Eye (tissue), 1 donor: ENCODE data around the gene TP73.
A peak's percentile ranks its signal among the peaks of the same experiment; 100 is the strongest.

Experiments
- DNase-seq: peaks from one replicate; pipeline ENCODE4 v3.0.0-alpha.2; 2015

TP73 gene

DNA sequence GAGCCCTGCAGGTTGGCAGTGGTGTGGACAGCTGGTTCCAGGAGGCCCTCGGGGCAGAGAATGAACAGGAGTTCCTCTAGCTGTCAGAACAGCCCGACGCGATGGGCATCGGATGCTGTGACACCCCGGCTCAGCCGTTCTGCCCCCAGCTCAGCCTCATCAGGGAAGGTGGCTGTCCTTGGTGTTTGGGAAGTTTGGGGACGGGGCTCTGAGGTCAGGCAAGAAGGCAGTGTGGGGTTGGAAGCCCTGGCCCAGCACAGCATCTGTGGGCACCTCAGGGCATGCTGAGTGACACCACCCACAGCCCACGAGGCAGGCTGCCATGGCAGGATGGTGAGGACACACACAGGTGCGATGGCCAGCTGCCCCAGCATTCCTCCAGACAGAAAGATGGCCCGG is 59.1 kb downstream of the TP73 start:
- no peak for DNase-seq

DNA sequence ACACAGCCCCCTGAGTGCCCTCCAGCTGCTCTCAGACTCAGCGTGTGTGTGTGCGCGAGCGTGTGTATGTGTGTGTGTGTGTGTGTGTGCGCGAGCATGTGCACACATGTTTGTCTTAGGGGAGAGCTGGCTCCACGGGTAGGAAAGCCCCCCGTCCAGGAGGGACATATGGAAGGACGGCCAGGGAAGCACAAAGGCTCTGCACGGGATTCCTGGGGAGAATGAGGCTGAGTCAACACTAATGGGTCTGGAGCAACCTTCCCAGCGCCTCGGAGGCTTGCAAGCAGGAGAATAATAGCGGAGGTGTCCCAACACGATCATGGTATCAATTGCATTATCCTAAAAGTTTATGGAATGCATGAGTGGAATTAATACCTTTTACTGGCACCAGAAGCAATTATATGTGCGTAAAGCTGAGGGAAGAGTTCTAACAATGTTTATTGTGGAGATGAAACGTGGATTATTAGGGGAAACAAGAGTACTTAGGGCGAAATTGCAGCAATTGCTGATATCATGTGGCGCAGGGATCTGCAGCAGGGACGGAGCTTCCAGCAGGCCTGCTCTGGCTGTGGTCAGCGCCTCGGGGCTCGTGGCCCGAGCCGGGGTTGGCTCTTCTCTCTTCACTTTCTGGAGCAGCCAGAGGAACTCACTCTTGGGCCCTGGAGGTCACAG is 59.6 kb downstream of the TP73 start:
- DNase-seq = no peak

DNA sequence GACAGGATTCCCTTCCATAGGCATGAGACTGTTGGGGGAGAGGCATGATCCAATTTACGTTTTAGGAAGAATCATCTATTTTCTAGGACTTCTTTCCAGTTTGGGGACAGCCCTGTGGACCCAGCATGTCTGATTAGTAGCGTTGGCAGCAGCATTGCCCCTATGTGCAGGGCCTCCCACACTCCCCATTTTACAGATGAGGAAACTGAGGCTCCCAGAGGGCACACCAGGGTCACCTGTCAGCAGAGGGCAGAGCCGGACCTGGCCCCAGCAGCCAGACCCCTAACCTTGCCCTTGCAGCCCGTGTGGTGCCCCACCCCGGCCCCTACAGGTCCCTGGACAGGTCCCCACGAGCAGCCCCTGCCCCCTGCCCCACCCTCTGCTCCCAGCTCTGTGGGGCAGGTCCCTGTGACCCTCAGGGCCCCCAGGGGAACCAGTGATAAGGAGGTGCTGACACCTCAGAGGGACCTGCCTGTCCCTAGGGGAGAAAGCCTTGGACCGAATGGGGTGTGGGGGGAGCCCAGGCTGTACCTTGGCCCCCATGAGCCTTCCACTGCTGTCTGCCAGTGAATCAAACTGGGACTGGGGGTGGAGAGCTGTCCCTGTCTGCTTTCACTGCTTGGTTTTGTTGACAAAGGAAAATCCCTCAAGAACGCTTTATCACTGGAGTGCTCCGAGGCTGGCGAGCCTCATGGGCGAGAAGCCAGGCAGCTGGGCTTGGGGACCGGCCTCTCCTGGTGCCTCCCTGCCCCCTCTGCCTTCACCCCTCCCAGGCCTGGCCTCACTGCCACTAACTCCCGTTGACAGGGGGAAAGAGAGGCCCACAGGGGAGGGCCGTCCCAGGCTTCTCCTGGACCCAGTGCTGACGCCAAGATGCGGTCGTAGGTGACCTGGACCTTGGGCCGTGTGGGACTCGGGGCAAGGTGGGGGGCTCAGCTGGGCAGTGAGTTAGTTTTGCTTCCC is 60.5 kb downstream of the TP73 start:
- DNase-seq = no peak

DNA sequence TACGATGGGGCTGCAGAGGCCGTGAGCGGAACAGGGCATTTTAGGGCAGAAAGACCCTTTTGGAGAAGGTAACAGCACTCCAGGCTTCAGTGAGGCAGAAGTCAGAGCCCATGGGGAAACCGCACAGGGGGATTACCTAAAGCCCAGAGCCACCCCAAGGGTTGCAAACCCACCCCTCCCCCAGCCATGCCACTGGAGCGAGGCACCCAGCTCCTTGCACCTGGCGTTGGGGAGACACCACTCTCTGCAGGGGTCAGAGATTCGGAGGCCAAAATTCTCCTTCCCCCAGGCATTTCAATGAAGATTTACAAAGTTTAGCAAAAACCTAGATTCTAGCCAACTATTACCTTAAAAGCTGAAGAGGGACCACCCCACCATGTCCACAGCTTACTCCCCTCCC is 61.5 kb downstream of the TP73 start:
- DNase-seq = no peak

DNA sequence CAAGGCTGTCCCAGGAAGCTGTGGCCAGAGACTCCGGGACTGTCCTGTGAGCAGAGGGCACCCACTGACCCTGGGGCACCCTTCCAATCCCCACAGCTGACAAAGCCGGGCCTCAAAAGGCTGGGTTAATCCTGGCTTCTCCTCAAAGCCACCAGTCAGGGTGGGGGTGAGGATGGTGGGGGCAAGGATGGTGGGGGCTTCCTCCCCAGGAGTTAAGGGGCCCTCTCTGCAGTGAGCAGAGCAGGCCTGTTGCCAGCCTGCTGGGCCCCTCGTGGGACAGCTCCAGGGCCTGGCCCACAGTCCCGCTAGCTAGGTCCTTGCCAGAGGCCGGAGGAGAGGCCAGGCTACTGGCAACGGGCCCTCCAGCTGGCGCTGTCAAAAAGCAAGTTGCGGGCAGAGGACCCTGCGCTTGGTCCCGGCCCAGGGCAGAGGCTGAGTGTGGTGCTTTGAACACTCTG is 62.0 kb downstream of the TP73 start:
- DNase-seq = no peak

DNA sequence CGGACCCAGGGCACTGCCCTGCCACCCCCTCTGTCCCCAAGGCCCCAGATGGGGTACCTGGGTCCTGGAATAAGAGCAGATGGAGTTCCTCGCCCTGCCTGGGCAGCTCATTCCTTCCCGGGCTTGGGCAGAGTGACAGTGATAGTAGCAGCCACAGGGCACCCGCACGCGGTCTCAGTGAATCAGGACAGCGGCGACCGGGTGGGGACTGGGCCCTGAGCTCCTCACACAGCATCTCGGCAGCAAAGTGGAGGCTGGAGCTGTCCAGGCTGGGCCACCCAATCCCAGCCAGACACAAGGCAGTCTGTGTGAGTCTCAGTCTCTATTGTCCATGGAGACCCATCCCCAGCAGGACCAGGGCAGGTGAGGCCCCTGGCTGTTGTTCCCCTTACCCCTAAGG is 62.5 kb downstream of the TP73 start:
- DNase-seq = no peak

DNA sequence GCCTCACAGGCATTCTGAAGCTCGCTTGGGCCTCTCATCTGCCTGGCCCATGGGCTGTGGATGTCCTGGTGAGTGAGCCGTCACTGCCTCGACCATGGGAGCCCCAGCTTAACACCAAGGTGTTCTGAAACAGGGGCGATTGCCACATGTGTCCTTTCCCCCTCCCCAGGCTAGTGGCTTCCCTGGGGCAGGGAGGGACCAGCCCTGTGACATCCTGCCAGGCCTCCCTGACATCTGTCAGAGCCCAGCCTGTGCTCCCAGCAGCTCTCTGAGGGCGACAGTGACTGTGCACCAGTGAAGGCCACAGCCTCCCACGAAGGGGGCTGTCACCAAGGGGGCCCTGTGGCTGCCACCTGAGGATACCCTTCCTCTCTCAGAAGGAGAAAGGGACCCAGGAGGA is 64.0 kb downstream of the TP73 start:
- DNase-seq = no peak

DNA sequence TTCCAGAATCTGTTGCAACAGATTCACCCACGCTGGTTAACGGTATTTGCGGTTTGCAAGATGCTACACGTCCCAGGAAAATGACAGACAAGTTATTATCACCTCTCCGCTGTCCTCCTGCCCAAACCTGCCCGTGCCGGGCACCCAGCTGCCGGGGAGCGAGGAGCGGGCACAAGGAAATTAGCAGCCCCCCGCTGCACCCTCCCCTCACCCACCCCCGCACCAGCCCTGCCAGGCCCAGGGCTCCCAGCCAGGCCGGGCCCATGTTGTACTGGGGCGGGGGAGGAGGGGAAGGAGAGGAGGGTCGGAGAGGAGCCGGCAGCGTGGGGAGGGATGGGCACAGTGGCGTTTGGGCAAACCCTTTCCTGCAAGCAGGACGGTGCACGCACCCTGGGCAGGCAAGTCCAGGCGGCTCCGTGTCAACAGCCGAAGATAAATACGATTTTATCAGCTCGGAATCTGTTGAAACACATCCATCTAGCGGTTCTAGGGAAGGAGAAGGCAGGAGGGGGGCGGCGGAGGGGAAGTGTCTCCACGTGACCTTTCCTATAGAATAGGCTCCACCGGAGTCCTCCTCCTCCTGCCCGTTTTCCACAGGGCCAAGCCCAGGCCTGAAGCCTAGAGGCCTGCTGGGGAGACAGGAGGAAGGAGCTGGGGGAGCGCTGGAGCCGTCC is 64.9 kb downstream of the TP73 start:
- DNase-seq = peak; percentile 69

DNA sequence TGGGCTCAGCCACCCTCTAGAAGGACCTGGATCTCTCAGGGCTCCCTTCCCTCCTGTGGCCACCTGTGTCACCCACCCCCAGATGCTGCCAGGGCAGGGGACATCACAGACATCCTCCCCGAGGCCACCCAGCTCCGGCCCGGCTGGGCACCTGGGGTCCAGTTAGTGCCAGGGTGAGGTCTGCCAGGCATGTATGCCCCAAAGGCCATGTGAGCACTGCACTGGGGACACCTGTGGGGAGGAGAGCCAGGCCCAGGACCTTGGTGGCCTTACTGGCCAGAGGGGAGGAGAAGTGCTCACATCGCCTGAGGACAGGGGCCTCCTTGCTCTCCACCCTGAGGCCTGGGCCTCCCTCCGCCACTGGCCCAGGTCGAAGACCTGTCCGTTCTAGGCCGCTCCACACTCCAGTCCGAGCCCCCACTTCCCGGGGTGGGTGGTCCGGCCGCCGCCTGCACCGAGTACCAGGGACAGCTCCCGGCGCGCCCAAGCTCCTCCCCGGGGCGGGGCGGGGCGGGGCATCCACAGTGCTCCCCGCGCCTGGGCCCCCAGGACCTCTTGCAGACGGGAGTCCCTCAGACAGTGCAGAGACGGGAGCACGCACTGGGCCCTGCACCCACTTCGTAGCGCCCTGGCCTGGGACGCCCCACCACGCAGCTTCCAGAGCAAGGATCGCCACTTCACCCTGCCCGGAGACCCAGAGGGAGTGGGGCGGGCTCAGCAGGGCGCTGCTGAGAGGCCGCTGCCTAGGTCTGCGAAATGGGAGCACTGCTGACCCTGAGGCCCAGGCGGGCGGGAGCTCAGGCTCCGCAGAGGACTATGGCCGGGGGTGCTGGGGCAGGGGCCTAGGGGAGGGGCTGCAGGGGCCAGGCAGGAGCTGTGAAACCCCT is 65.6 kb downstream of the TP73 start:
- DNase-seq = peak; percentile 80

DNA sequence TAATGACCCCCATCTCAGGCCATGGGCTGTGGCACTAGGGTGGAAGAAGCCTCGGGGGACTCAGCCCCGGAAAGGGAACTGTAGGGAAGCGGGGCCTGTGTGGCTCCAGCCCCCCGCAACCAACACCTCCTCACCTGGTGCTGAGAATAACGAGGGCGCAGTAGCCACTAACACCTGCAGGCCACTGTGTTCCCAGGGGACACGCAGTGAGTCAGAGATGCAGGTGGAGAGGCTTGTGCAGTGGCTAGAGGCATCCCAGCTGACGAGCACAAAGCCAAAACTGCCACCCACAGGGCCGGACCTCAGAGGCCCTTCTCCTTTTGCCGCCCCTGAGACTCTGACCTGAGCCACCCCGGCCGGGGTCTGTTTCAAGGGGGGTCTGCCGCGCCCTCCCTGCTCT is 66.4 kb downstream of the TP73 start:
- DNase-seq = no peak

DNA sequence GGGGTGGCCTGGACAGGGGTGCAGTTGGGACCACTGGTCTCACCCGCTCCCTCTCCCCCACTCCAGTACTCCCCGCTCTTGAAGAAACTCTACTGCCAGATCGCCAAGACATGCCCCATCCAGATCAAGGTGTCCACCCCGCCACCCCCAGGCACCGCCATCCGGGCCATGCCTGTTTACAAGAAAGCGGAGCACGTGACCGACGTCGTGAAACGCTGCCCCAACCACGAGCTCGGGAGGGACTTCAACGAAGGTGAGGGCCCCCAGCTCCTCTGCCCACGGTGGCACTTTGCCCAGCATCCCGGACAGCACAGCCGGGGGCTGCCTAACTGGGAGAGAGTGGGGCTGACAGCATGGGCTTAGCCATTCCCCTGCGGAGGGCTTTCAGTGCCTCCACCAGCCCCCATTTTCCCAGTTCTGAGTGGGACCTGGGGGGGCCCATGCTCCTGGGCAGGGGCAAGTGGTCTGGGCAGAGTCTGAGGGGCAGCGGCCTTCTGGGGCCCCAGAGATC is 69.7 kb downstream of the TP73 start:
- DNase-seq = no peak

DNA sequence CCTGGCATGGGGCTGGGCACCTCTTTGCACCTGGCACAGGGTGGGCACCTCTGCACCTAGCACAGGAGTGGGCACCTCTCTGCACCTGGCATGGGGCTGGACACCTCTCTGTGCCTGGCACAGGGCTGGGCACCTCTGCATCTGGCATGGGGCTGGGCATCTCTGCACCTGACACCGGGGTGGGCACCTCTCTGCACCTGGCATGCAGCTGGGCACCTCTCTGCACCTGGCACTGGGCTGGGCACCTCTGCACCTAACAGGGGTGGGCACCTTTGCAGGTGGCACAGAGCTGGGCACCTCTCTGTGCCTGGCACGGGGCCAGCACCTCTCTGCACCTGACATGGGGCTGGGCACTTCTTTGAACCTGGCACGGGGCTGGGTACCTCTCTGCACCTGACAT is 70.5 kb downstream of the TP73 start:
- no peak for DNase-seq

DNA sequence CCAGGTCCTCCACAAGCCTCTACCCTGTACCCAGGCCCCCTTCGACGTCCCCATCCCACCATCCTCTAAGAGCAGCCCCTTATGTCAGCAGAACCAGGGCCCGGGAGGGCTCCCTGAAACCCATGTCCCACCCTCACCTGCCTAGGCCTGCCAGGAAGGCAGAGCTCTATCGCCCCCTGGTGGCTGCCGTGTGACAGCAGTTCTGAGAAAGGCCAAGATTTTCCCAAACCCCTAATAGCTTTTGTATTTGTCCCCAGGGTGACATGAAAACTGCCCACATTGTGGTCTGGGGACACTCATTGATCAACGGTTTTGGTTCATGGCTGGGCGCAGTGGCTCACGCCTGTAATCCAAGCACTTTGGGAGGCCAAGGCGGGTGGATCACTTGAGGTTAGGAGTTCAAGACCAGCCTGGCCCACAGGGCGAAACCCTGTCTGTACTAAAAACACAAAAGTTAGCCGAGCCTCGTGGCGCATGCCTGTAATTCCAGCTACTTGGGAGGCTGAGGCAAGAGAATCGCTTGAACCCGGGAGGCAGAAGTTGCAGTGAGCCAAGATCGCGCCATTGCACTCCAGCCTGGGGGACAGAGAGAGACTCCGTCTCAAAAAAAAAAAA is 72.2 kb downstream of the TP73 start:
- DNase-seq = peak; percentile 91

DNA sequence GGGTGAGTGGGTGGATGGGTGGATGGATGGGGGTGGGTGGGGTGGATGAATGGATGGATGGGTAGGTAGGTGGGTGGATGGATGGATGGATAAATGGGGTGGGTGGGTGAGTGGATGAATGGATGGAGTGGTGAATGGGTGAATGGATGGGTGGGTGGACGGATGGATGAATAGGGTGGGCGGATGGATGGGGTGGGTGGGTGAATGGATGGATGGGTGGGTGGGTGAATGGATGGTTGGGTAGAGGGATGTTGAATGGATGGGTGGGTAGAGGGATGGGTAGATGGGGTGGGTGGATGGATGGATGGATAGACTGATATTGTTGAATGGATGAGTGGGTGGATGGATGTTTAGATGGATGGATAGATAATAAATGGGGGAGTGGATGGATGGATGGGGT is 73.0 kb downstream of the TP73 start:
- no peak for DNase-seq

DNA sequence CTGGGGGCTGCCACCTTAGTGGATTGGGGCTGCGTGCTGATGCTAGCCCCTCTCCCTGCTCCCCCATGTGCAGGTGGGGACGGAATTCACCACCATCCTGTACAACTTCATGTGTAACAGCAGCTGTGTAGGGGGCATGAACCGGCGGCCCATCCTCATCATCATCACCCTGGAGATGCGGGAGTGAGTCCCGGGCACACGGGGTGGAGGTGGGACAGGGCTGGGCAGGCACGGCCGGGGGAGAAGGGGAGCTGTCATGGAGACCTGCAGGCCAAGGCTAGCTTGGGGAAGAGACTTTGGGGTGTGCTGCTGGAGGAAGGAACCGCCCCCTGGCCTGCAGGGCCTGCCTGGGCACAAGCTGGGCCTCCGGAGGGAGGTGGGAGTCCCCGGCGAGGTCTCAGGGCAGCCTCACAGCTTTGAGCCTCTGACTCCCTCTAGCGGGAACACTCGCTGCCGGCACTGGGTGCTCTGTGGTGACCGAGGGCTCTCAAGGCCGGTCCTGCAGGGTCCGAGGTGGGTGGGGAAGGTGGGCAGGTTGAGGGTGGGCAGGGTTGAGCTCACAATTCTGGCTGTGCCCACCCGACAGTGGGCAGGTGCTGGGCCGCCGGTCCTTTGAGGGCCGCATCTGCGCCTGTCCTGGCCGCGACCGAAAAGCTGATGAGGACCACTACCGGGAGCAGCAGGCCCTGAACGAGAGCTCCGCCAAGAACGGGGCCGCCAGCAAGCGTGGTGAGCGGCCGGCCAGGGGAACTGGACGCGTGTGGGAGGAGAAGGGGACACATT is 74.9 kb downstream of the TP73 start:
- DNase-seq = peak; percentile 66

DNA sequence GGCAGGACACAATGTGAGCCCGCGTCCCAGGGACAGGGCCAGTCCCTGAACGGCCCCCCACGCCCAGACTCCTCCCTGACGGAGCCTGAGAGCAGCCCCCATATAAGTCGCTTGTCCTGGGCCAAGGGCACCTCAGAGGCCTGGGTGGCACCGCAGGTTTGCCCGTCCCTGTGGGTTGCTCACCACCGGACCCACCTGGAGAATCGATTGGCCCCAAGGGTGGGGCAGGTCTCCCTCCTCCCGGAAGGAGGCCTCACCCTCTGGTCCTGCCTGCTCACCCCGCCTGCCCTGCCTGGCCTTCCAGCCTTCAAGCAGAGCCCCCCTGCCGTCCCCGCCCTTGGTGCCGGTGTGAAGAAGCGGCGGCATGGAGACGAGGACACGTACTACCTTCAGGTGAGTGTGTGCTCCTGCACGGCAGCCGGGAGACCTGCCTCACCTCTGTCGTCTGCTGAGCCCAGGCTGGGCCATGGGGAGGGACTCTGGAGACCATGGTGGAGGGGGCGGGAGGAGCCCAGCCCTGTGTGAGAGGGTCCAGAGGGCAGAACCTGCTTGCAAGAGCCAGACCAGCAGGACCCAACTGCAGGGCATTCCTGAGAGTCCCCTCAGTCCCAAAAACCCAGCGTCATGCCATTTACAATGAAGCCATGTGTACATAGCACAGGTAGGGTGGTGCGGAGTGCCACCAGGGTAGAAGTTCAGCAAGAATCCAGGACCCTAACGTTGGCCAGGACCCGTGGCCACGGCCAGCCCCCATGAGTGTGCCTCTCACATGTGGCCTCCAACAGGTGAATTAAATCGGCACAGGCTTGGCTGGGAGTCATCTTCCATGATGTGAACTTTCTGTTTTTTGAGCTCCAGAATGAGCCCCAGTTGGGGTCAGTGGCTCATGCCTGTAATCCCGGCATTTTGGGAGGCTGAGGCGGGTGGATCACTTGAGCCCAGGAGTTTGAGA is 75.8 kb downstream of the TP73 start:
- no peak for DNase-seq

DNA sequence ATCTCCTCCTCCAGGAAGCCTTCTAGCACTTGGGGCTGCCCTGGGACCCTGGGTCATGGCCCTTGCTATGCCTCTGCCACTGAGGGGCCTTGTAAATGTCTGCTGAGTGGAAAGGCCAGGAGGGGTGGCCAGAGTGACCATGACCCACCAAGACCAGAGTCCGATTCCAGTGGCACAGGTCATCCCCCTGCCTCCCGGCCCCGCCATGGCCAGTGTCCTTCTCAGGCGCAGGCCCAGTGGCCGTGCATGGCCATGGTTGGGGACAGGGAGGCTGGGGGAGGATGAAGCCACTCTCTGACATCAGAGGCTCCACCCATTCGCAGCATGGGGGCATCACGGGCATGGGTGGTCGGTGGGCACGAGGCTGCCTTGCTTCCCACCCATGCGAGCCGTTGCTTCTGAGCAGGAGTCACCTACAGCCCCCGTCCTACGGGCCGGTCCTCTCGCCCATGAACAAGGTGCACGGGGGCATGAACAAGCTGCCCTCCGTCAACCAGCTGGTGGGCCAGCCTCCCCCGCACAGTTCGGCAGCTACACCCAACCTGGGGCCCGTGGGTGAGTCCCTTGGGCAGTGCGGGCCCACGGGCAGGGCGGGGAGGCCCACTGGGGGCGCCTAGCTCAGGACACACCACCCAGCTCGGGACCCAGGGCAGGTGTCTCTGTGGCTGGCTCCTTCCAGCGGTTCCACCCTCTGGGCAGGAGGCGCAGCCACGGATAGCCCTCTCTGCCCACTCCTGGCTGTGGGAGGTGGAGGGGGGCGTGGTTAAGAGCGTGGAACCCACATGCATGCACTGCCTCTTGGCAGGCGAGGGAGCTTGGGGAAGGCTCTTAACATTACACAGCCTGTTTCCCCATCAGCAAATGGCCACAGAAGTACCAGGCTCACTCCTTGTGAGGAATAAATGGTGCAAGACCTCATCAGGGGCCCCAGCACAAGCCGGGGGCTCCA is 77.6 kb downstream of the TP73 start:
- DNase-seq = no peak

DNA sequence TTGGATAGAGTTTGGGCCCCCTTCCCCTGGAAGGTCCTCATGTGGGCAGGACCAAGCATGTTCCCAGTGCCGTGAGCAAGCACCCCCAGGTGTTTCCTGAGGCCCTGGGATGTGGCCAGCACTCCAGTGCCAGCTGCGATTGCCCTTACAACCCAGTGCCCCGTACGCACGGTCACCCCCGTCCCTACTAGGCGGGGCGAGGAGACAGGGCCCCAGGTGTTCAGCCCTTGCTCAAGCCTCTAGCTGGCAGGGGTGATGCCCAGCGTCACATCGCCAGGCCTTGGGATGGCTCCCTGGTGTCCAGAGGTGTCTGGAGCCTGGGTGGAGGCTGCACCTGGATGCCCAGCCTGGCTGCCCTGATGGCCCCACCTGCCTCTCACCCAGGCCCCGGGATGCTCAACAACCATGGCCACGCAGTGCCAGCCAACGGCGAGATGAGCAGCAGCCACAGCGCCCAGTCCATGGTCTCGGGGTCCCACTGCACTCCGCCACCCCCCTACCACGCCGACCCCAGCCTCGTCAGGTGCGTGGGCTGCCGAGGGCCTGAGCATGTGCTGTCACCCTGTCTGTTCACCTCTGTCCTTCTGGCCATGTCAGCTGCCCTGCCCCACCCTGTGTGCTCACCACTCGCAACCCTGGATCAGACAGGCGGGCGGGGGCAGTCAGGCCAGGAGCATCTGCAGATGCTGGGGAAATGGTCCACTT is 78.4 kb downstream of the TP73 start:
- DNase-seq = no peak
